IPS-18c (cell line): Measurements from ENCODE around the gene LMF1.

Source experiments
- H3K4me3 ChIP-seq: 2 replicates; pipeline ENCODE4 v1.7.0; 2013; ENCODE audit warnings: low read depth, mild to moderate bottlenecking, low read length, moderate library complexity; ENCODE audit not compliant: insufficient read depth
- H3K9me3 ChIP-seq: one replicate; pipeline ENCODE4 v1.6.1; 2013; ENCODE audit warnings: mild to moderate bottlenecking, low read length, moderate library complexity; ENCODE audit not compliant: control insufficient read depth, insufficient read depth

Gene LMF1

DNA sequence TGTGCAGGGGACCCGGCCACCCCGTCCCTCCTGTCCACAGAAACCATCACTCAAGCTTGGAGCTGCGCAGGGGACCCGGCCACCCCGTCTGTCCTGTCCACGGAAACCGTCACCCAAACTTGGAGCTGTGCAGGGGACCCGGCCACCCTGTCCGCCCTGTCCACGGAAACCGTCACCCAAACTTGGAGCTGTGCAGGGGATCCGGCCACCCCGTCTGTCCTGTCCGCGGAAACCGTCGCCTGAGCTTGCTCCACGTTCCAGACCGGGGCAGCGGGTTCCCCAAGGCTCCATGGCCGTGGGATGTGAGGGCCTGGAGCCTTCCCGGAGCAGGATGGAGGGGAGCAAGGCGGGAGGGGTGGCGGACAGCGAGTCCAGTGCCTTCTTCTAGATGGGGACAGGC, 36.0 kb upstream of the LMF1 start:
- no peaks in the 10 kb centered on the region for H3K9me3 ChIP-seq
- no peak overlapping the region for H3K4me3 ChIP-seq

DNA sequence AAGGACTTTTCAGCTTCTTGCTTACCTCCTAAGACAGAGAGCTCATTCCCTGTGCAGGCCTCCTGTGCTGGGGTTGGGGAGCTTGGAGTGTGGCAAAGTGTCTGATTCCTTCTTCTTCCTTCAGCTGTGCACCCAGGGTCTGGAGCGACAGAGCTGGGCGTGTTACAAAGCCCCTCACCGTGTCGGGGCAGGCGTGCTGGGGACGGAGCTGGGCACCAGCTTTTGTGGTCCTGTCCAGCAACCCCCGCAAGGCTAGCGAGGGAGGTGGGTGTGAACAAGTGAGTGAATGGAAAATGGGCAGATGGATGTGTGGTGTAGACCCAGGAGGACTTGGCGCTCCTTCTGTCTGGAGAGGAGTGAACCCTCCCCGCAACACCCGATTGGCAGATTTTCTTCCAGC, 34.5 kb upstream of the LMF1 start:
- no peak overlapping the region for H3K4me3 ChIP-seq

GRCh38 chr16:1003391-1004347, 32.9 kb upstream of the LMF1 start:
- Histone ChIP-seq H3K9me3 (peaks cover 3% of the 10 kb centered on the region), H3K4me3 (no peak overlapping the region)

More for the DNA sequence above, 34.5 kb upstream of the LMF1 start:
- H3K9me3 ChIP-seq: peaks cover 3% of the 10 kb centered on the region

GRCh38 chr16:1002399-1003166, 31.8 kb upstream of the LMF1 start:
- peaks cover 3% of the 10 kb centered on the region for H3K9me3 ChIP-seq
- no peak overlapping the region; the same call in 1 of the 2 replicates for H3K4me3 ChIP-seq

GRCh38 chr16:1001096-1001495, 30.3 kb upstream of the LMF1 start:
- H3K9me3 ChIP-seq: peaks cover 6% of the 10 kb centered on the region

GRCh38 chr16:1000608-1001007, 29.8 kb upstream of the LMF1 start:
- Histone ChIP-seq H3K4me3 (no peak overlapping the region), H3K9me3 (peaks cover 10% of the 10 kb centered on the region)

More at GRCh38 chr16:1001096-1001495, 30.3 kb upstream of the LMF1 start:
- no peak overlapping the region for H3K4me3 ChIP-seq

DNA sequence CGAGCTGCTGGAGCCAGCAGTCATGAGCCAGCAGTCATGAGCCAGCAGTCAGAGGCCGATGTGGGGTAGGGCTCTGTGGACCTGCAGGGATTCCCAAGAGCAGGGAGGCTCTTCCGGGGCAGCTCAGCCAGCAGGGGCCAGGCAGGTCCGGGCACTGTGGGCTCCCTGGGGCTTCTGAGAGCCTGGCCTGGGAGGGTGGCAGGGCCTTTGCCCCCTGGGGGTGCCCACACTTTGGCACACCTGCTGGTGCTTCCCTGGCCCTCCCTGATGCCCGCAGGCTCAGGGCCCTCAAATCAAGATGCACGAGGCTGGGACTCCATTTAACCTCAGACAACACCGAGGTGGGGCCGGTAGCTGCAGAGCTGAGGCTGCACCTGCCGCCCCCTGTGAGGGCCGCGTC, 28.9 kb upstream of the LMF1 start:
- Histone ChIP-seq H3K4me3 (no peak overlapping the region), H3K9me3 (peaks cover 15% of the 10 kb centered on the region)

GRCh38 chr16:998615-999014, 27.8 kb upstream of the LMF1 start:
- H3K9me3 ChIP-seq: peaks cover 15% of the 10 kb centered on the region

DNA sequence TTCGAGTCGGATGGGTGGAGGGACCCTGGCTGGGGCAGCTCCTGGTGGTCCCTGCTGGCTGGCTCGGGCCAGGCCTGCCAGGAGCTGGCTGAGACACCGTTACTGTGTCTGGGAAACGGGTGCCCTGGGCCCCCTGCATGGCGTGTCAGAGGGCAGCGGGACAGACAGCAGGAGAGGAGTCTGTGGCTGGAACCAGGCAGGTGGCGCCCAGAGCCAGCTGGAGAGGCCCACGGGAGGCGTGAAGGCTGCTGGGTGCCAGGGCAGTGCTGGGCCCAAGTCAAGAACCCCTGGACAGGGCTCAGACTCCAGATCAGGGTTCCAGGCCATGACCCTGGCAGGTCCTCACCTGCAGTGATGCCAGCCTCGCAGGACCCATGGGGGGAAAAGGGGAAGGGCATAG, 27.4 kb upstream of the LMF1 start:
- peaks cover 15% of the 10 kb centered on the region for H3K9me3 ChIP-seq

More at GRCh38 chr16:998615-999014, 27.8 kb upstream of the LMF1 start:
- H3K4me3 ChIP-seq: no peak overlapping the region

DNA sequence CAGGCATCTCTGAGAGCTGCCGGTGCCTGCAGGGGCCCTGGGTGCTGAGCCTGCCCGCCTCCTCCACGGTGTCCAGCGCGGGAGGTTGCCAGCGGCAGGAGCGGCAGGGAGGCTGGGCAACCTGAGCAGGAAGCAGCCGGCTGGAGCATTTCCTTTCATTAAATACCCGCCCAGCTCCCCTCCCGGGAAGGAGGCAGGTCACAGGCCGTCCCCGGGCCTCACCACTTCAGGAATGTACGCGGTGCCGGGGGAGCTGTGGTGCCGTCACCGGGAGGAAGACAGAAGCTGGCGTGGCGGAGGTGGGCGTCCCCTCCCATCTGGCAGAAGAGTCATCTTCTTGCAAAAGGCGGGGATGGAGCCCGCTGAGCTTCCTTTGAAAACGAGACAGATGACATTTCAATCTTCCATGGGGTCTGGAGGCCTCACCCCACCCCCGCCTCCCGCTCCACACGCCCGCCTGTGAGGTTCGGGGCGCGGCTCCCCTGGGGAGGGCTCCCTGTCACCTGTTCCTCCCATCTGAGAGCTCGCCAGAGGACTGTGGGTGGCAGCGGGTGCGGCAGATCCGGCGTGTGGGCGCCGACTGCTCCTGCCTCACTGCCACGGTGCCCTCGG, 26.8 kb upstream of the LMF1 start:
- H3K4me3 ChIP-seq: no peak overlapping the region

More for the DNA sequence above, 27.4 kb upstream of the LMF1 start:
- no peak overlapping the region for H3K4me3 ChIP-seq

DNA sequence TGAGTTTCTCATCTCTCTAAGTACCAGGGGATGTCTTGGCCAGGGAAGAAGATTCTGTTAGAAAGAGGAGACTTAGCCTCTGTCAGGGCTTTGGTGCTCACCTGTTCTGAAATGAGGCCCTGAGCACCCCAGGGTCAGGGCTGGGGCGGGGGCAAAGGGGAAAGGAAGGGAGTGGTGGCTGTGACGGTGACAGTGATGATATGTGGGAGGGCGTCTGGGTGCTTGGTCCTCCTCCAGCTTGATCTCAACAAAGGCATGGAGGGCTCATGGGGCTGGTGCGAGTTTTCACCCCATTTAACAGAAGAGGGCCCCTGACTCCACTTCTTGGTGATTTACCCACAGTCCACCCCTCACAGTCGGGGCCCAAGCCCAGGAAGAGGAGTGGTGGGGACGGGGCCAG, 25.9 kb upstream of the LMF1 start:
- Histone ChIP-seq H3K4me3 (peak overlapping the region; percentile 34; the same call in 1 of the 2 replicates), H3K9me3 (peaks cover 15% of the 10 kb centered on the region)

More for the DNA sequence above, 26.8 kb upstream of the LMF1 start:
- peaks cover 15% of the 10 kb centered on the region for H3K9me3 ChIP-seq

- peaks cover 12% of the 10 kb centered on the region for H3K9me3 ChIP-seq
- no peak overlapping the region for H3K4me3 ChIP-seq
These were observed 25.0 kb upstream of the LMF1 start for GRCh38 chr16:995783-996182.

DNA sequence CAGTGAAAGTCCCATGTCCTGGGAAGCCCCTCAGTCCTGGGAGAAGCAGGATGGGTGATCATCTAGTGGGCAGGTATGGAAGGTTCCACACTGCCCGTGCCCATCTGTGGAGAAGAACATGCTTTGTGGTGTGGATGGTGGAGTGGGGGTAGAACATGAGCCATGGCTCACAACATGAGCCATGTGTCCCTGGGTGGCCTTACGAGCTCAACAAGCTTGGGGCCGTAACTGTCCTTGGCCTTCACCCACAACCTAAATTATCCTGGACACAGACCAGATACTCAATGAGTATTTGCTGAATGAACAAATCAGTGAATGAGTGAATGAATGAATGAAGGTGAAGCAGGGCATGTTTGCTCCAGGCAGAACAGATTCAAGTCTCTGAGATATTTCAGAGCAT, 24.3 kb upstream of the LMF1 start:
- Histone ChIP-seq H3K9me3 (peaks cover 12% of the 10 kb centered on the region), H3K4me3 (no peak overlapping the region)

GRCh38 chr16:993731-994130, 22.9 kb upstream of the LMF1 start:
- H3K4me3 ChIP-seq: no peak overlapping the region
- H3K9me3 ChIP-seq: peaks cover 12% of the 10 kb centered on the region

GRCh38 chr16:991773-992172, 21.0 kb upstream of the LMF1 start:
- no peak overlapping the region for H3K4me3 ChIP-seq
- H3K9me3 ChIP-seq: peaks cover 11% of the 10 kb centered on the region

- H3K9me3 ChIP-seq: peaks cover 10% of the 10 kb centered on the region
- H3K4me3 ChIP-seq: no peak overlapping the region
These were observed 20.6 kb upstream of the LMF1 start for GRCh38 chr16:991345-991744.

DNA sequence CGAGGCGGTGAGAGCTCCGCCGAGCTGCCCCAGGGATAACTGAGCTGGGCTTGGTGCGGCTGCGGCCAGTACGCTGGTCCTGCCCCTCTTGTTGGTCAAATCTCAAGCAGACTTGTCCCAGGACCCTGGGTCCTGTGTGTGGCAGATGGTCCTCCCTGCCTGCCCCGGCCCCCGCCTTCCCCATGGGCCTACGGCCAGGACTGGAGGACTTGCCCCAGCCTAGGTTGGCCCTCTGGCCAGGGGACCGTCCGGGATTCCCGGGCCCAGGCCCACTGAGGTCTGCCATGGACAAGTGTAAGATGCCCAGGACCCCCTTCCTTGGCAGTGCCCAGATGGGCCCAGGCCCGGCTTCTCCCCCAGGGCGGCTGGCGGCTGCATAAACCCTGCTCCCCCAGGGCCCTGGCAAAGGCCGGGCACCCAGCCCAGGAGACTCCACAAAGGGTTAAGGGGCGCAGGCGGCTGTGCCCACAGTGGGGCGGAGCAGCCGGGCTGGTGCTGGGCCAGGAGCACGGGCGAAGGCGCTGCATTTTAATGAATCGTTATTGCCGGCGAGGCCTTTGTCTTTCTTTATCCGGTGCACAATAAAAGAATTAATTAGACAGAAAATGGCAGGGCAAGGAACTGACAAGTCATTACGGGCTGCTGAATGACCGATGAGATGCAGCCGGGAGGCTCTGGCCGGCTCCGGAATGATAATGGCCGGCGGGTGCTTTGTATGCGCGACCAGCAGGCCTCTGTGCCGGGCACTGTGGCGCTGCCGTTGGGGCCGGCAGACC, 19.9 kb upstream of the LMF1 start:
- no peak overlapping the region for H3K4me3 ChIP-seq
- H3K9me3 ChIP-seq: peaks cover 6% of the 10 kb centered on the region
